Testis (tissue), 5 donors: ENCODE measurements around the gene LCT. TPM values are rescaled to one million over a fixed set of nuclear protein-coding genes. Genes with fewer than 3 reads are reported as not detected.
A peak's percentile ranks its signal among the peaks of the same experiment; 100 is the strongest.
"Not testable (repeated sequence)": the region's sequence is repeated elsewhere in the genome, so short reads cannot be mapped to it uniquely, and the experiment has no call there.

ENCODE experiments used
- DNase-seq: peaks from one replicate; pipeline ENCODE4 v3.0.0-alpha.2; 2019
- H3K27ac ChIP-seq, 2 donors: fragments of 200-600 bp; sonication (generic); one replicate each; pipeline ENCODE4 v1.5.1; 2019
- H3K27me3 ChIP-seq: fragments of 200-600 bp; sonication (generic); one replicate; pipeline ENCODE4 v1.5.1; 2019
- H3K36me3 ChIP-seq: fragments of 200-600 bp; sonication (generic); one replicate; pipeline ENCODE4 v1.5.1; 2017; ENCODE audit warnings: low read depth; ENCODE audit errors: missing control alignments
- H3K4me1 ChIP-seq: fragments of 200-600 bp; sonication (generic); one replicate; pipeline ENCODE4 v1.5.1; 2019
- H3K4me3 ChIP-seq, 2 donors: fragments of 200-600 bp; sonication (generic); one replicate each; pipeline ENCODE4 v1.5.1; 2017 to 2019
- H3K9me3 ChIP-seq: fragments of 200-600 bp; sonication (generic); one replicate; pipeline ENCODE4 v1.5.1; 2017
- CTCF ChIP-seq, 3 experiments: fragments of 450-650 bp in 2 of 3; fragments of 200-600 bp in 1 of 3; sonication (generic) in 1 of 3; IDR thresholded peaks; one replicate each; pipeline ENCODE4 v1.5.1; 2016 to 2019; ENCODE audit warnings: antibody characterized with exemption in 3 of 3, mild to moderate bottlenecking in 2 of 3, moderate library complexity in 1 of 3
- POLR2A ChIP-seq: fragments of 450-650 bp; IDR thresholded peaks from one replicate; pipeline ENCODE4 v1.6.1; 2017; ENCODE audit warnings: antibody characterized with exemption, mild to moderate bottlenecking, moderate library complexity
- WGBS, 2 donors: methylation state at CpG; one replicate each; pipeline ENCODE4 v1.1.5; 2018; 5-methylcytosine and 5-hydroxymethylcytosine counted together
- intact Hi-C: fragments of 100-400 bp; cut with DNase I; formaldehyde crosslinking; loops from one replicate; pipeline ENCODE4 v1.15.1; 2023; ENCODE audit warnings: low total_unique reads
- long read RNA-seq, 2 donors: transcript quantifications; one replicate each; lab custom pipeline, GENCODE V29; 2026
- polyA plus RNA-seq: library from polyadenylated mRNA; stranded (reverse); fragments of 350-450 nt; fragmentation: Illumina TruSeq; extraction: RNeasy Lipid Tissue Mini Kit (QIAGEN cat#74804); gene quantifications from one replicate; pipeline ENCODE4 v1.2.3, GENCODE V29; 2014; ENCODE audit warnings: low read depth, low replicate concordance; ENCODE audit not compliant: insufficient read depth
- total RNA-seq, 2 donors: library from RNA; depleted of rRNA; stranded (reverse); fragments of >200 nt; gene quantifications; one replicate each; pipeline ENCODE4 v1.2.3, GENCODE V29; 2016

The LCT gene
- under 1 TPM; 0.47 to 0.62 TPM for total RNA-seq
- 0.22 TPM for polyA plus RNA-seq
- long read RNA-seq, donor 1, result 0 reads
- long read RNA-seq, donor 2, result 0 reads

DNA sequence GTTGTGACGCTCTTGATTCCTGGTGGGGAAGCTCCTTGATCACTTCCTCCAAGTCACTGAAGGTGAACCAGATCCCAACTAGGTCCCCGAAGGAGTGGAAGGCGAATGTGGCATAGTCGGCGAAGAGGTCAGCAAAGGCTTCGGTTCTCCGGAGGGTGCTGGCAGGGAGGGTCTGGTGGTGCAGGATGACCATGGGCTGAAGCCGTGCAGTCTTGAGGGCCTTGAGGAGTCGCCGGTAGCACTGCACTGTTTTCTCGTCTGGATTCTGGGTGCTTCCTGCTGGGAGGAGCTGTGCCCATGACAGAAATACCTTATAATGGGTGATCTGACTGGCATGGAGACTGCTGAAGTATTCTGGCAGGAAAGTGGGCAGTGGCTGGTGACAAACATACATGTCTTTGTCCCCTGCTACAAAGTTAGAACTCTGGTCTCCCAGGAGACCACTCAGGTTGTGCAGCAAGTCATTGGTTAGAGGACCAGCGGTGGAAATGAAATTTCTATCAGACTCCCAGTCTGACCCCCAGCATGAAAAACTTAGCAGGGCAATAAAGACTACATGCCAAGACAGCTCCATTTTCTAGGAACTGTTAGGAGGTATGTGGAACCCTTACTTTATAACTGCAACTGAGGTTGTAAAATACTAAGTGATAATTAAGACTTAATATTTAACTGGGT lies at the start of gene LCT:
LCT (minus strand) TSS at position 589 of the 675 bp plus-strand sequence; CDS start at position 574, 15 bp downstream.
- H3K4me1 ChIP-seq, result peaks cover 6% of the 10 kb centered on the region

DNA sequence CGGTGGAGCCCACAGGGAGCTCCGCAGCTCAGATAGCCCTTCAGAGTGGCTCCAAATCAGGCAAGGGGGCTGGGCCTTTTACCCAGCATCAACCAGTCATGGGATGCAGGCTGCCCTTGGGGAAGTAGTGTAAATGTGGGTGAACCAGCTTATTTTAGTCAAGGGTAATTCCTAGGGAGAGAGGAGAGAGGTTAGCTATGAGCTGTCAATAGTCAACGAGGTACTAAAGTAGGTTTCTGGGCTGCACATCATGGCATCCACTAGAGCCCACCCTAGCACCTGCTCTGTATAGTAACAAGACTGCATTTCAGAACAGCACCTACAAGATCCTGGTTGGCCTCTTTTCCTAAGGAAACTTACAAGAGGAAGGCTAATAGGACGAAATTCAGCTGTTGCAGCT lies 48.7 kb upstream of the LCT start:
- Histone ChIP-seq H3K9me3 (no peaks in the 10 kb centered on the region), H3K27ac (no peak overlapping the region), H3K27me3 (no peaks in the 10 kb centered on the region), H3K36me3 (no peaks in the 10 kb centered on the region), H3K4me3 (no peak overlapping the region), H3K4me1 (no peaks in the 10 kb centered on the region)
- no peak for DNase-seq
- intact Hi-C loops, result no loop called here
- 82 to 89% methylated on average over 4 of the region's 4 CpGs for WGBS, 2 donors
- TF ChIP-seq POLR2A, result no peak
- TF ChIP-seq CTCF (IDR thresholded peaks at IDR 0.05), result no peak

More for the DNA sequence above, at the start of gene LCT:
- TF ChIP-seq POLR2A (no peak), CTCF (IDR thresholded peaks at IDR 0.05) (no peak)
- no peaks in the 10 kb centered on the region for H3K9me3 ChIP-seq
- no peaks in the 10 kb centered on the region for H3K36me3 ChIP-seq
- WGBS, 2 donors, result 93 to 94% methylated on average over 12 of the region's 12 CpGs
- intact Hi-C loops, result no loop called here
- H3K27ac ChIP-seq, result no peak within 1 kb of the TSS
- no peak within 1 kb of the TSS for H3K4me3 ChIP-seq
- no peak for DNase-seq
- H3K27me3 ChIP-seq, result no peaks in the 10 kb centered on the region

GRCh38 chr2:135882415-135882814 lies 45.4 kb upstream of the LCT start:
- intact Hi-C loops, result no loop called here
- no peaks in the 10 kb centered on the region for H3K36me3 ChIP-seq
- 80 to 84% methylated on average over 3 of the region's 3 CpGs for WGBS, 2 donors
- no peak for TF ChIP-seq POLR2A
- no peak for TF ChIP-seq CTCF (IDR thresholded peaks at IDR 0.05)
- H3K9me3 ChIP-seq, result no peaks in the 10 kb centered on the region
- H3K4me1 ChIP-seq, result no peaks in the 10 kb centered on the region
- no peaks in the 10 kb centered on the region for H3K27me3 ChIP-seq
- DNase-seq, result no peak
- no peak overlapping the region for H3K4me3 ChIP-seq
- H3K27ac ChIP-seq, result no peak overlapping the region

GRCh38 chr2:135876770-135877169 lies 39.8 kb upstream of the LCT start:
- Histone ChIP-seq H3K4me3 (peak overlapping the region; percentile 77 to 86), H3K4me1 (peaks cover 10% of the 10 kb centered on the region), H3K27ac (peak overlapping the region in 1 of 2 donors; percentile 58)
- H3K9me3 ChIP-seq, intact Hi-C loops, H3K27me3 ChIP-seq, DNase-seq, H3K36me3 ChIP-seq: not testable (repeated sequence)
- 62 to 77% methylated on average over 15 of the region's 15 CpGs for WGBS, 2 donors

DNA sequence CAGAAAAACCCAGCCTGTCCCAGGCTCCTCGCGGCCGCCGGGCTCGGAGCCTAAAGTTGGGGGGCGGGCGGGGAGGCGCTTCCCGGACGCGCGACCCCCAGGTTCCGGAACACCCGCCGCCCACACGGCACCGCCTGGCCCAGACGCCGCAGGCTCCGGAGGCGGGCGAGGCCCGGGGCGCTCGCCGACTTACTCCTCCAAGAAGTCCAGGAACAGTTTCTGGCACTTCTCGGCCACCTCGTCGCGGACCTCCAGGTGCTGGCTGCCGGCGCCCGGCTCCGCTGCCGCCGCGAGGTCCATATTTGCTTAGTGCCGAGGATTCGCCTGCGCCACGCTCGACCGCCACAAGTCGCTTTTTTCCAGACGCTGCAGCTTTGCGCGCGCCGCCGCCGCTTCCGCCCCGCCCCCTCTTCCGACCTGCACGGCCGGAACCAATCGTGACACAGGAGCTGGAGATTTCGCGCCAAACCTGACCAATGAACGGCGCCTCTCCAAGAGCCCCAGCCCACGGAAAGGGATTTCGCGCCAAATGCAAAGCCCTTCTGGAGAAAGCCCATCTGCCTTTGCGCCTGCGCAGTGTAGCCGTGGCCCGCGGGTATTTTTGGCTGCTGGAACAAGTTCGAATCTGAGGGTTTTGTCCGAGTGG lies 39.2 kb upstream of the LCT start, which contains the start of gene MCM6:
MCM6 (minus strand) TSS at position 378 of the 646 bp plus-strand sequence; CDS start at position 300, 78 bp downstream.
- WGBS, 2 donors, result 0 to 1% methylated on average over 15 to 65 of the region's 71 CpGs
- Histone ChIP-seq H3K27me3 (no peaks in the 10 kb centered on the region), H3K9me3 (no peaks in the 10 kb centered on the region), H3K36me3 (no peaks in the 10 kb centered on the region), H3K4me3 (peak within 1 kb of the TSS; percentile 77 to 86), H3K4me1 (peaks cover 10% of the 10 kb centered on the region), H3K27ac (peak within 1 kb of the TSS; percentile 71 to 87)
- TF ChIP-seq CTCF (IDR thresholded peaks at IDR 0.05) (peak in 2 of 3 experiments; percentile 18 to 35), POLR2A (no peak)
- intact Hi-C loops, result no loop called here
- DNase-seq, result peak; percentile 99
